Stimulated activated CD4-positive, alpha-beta T cell treated with anti-CD3 and anti-CD28 coated beads, Interleukin-1b, Interleukin-23, amount 100 ng/mL, for 24 hours (primary cell): ENCODE measurements around the gene EFCAB6.

ENCODE experiments used
- DNase-seq, 4 experiments: peaks; one replicate each; pipeline ENCODE4 v3.0.0-alpha.2; 2020; ENCODE audit warnings: low read depth in 4 of 4, low spot score in 1 of 4

Gene EFCAB6

DNA sequence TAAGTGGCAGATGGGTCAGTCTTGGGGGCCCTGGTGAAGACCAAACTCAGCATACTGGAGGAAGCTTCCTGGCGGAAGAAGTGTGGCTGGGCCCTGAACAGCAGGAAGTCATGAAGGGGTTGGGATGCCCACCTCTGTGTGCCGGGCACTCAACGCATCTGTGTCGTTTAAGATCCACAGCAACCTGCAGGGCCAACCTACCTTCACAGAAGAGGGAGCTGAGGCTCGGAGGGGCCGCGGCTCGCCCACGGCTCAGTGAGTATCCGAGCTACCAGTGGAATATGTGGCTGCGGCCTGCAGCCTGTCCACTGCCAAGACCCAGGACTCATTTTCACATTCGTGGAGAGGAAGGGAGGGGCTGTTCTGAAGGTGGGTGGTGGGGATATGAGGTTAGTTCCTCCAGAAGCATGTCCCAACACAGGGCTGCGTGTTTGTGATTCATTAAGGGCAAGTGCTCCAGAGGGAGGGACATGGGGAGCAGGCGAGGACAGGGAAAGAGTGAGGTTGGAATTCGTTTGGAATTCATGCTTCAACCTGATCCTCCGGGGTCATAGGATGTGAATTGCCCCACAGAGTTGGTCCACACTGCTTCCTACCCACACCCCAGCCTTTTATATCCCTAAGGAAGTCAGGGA is 300.7 kb downstream of the EFCAB6 start:
- DNase-seq, result no peak

DNA sequence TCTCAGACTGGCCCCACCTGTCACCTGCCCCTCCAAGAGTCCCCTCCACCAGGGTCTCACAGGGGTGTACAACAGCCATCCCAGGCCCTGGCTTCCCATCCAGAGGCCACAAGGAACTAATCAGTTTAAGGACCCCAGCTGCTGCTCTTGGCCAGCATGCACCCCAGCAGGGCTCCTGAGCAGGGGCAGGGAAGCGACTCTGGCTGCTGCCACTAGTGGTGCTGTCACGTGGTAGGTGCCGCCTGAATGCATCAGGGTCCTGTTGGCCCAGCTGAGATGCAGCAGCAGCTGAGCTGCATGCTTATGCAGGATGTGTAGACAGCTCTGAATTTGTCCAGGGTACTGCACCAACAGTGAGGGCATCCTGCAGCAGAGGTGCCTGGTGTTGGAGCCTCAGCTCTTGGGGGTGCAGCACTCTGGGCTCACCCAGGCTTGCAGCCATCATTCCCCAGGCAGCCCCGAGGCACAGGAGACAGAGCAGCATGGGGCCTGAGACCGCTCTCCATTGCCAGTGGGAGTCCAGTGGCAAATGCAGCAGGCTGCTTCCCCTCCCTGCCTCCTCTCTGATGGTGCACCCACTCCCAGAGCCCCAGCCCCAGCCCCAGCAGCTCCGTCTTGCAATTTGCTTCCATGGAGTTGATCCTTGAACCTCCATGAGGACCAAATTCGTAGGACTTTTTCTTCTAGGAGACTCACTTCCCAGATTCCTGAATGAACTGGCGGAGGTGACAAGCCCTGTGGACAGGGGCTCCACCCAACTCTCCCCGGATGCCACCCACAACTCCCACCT is 301.6 kb downstream of the EFCAB6 start:
- no peak for DNase-seq

DNA sequence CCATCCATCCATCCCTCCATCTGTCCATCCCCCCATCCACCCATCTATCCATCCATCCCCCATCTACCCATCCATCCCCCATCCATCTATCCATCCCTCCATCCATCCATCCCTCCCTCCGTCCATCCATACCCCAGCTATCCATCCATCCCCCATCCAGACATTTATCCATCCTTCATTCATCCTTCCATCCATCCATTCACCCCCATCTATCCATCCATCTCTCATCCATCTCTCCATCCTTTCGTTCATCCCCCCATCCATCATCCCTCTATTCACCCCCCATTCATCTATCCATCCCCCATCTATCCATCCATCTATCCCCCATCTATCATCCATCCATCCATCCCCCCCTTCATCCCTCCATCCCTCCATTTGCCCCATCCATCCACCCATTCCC is 302.8 kb downstream of the EFCAB6 start:
- DNase-seq, result no peak

DNA sequence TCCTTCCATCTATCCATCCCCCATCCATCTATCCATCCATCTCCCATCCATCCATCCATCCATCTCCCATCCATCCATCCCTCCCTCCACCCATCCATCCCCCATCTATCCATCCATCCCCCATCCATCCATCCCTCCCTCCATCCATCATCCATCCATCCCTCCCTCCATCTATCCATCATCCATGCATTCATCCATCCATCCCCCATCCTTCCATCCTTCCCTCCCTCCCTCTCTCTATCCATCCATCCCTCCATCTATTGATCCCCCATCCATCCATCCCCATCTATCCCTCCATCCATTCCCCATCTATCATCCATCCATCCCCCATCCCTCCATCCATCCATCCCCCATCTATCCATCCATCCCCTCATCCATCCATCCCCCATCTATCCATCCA is 303.6 kb downstream of the EFCAB6 start:
- no peak for DNase-seq

DNA sequence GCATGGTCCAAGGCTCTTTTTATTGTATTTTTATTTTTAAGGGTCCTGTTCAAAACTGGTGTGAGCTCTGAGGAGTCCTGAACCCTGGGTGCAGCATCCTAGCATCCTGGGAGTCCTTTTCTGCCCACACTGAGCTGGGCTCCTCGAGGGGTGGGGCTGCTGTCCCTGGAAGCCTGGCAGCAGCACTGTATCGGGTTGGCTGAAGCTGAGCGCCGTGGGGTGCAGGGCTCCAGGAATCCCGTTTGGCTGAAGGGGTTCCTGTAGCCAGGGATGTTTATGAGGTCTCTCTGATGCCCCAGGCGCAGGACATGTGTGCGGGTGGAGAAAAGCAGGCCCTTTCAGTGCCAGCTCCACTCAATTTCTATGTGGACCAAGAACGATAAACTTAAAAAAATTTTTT is 304.9 kb downstream of the EFCAB6 start:
- no peak for DNase-seq

GRCh38 chr22:43506487-43506886 is 305.6 kb downstream of the EFCAB6 start:
- DNase-seq, result no peak

GRCh38 chr22:43505896-43506295 is 306.2 kb downstream of the EFCAB6 start:
- DNase-seq, result no peak

- DNase-seq, result no peak
Measured at GRCh38 chr22:43505423-43505822, 306.7 kb downstream of the EFCAB6 start.

- DNase-seq, result no peak
Measured at GRCh38 chr22:43504666-43505261, 307.3 kb downstream of the EFCAB6 start.

GRCh38 chr22:43504068-43504467 is 308.0 kb downstream of the EFCAB6 start:
- no peak for DNase-seq

DNA sequence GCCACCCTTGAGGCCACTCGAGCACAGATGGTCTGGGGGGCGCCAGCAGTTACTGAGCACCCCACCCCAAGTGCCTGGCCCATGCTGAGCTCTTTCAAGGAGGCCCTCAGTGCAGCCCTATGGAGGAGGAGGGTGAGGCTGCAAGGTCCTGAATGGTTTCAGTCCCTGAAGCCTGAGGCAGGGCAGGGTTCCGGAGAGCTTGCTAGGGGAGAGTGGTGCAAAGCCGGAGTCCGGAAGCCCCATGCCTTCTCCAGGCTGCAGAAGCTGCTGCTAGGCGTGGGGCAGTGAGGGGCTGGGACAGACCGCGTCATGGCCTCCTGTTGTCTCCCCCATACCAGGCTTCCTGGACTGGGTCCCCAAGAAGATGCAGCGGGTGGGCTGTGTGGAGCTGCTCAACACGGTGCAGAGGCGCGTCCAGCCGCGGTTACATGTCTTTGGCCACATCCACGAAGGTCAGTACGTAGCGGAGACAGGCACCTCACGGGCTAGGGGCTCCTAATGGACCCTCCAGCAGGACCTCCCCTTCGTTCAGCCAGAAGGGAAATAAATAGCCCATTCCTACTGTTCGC is 309.7 kb downstream of the EFCAB6 start:
- DNase-seq, result no peak

- no peak for DNase-seq
Measured at GRCh38 chr22:43501878-43502277, 310.2 kb downstream of the EFCAB6 start.

GRCh38 chr22:43500792-43501785 is 311.0 kb downstream of the EFCAB6 start:
- DNase-seq, result no peak

GRCh38 chr22:43498856-43499253 is 313.2 kb downstream of the EFCAB6 start:
- no peak for DNase-seq

- DNase-seq, result no peak
Measured at GRCh38 chr22:43497956-43498855, 313.9 kb downstream of the EFCAB6 start.

DNA sequence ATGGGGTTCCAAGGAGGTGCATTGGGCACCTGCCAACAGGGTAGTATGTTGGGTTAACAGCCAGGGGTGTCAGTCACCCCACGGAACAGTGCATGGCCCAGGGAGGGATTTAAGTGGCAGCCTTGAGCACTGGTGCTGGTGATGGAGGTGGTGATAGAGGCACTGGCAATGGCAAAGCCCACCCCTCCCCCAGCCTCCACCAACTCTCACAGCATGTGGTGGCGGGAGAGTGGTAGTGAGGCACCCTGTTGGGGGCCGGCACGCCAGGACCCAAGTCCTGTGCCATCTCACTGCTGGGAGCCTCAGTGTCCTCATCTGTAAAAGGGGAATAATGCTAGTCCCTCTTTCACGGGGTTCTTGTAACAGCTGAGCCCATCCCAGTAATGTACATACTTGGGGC is 318.8 kb downstream of the EFCAB6 start:
- DNase-seq, result no peak

DNA sequence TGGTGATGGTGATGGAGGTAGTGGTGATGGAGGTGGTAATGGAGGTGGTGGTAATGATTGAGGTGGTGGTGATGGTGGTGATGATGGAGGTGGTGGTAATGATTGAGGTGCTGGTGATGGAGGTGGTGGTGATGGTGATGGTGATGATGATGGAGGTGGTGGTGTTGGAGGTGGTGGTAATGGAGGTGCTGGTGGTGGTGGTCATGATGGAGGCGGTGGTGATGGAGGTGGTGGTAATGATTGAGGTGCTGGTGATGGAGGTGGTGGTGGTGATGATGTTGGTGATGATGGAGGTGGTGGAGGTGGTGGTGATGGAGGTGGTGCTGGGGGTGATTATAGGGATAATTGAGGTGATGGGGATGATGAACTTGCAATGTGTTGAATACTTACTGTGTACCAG is 320.4 kb downstream of the EFCAB6 start:
- no peak for DNase-seq

GRCh38 chr22:43491177-43491576 is 320.9 kb downstream of the EFCAB6 start:
- no peak for DNase-seq

GRCh38 chr22:43490311-43490710 is 321.8 kb downstream of the EFCAB6 start:
- no peak for DNase-seq

- no peak for DNase-seq
Measured at GRCh38 chr22:43488937-43489336, 323.2 kb downstream of the EFCAB6 start.
